Gastroesophageal sphincter (tissue), 4 donors: Measurements from ENCODE around the gene DRC7. TPM values are rescaled to one million over a fixed set of nuclear protein-coding genes. Genes with fewer than 3 reads are reported as not detected.

Source experiments
- ATAC-seq: fragments of 150-250 bp; one replicate; pipeline ENCODE4 v1.9.1; 2016; ENCODE audit warnings: mild to moderate bottlenecking, moderate library complexity
- H3K27ac ChIP-seq, 4 donors: fragments of 200-600 bp; sonication (generic) in 3 of 4; 1 replicate in 3 of 4; 2 replicates in 1 of 4; pipeline ENCODE4 v1.5.1; 2016 to 2019
- H3K27me3 ChIP-seq: fragments of 200-600 bp; sonication (generic); one replicate; pipeline ENCODE4 v1.5.1; 2019
- H3K36me3 ChIP-seq, 2 donors: fragments of 200-600 bp; sonication (generic); one replicate each; pipeline ENCODE4 v1.5.1; 2019; ENCODE audit warnings: control low read depth in 1 of 2
- H3K4me1 ChIP-seq, 3 donors: fragments of 200-600 bp; sonication (generic); 1 replicate in 2 of 3; 2 replicates in 1 of 3; pipeline ENCODE4 v1.5.1; 2016 to 2019; ENCODE audit warnings: control low read depth in 2 of 3
- H3K4me3 ChIP-seq, 2 donors: fragments of 200-600 bp; sonication (generic); one replicate each; pipeline ENCODE4 v1.5.1; 2019; ENCODE audit warnings: mild to moderate bottlenecking in 1 of 2, moderate library complexity in 1 of 2
- H3K9me3 ChIP-seq, 3 donors: fragments of 200-600 bp; sonication (generic); one replicate each; pipeline ENCODE4 v1.5.1; 2017 to 2019; ENCODE audit warnings: control low read depth in 2 of 3
- CTCF ChIP-seq, 4 experiments: fragments of 200-600 bp in 2 of 4; fragments of 450-650 bp in 2 of 4; sonication (generic) in 1 of 4; IDR thresholded peaks; one replicate each; pipeline ENCODE4 v1.5.1; 2017 to 2019; ENCODE audit warnings: antibody characterized with exemption in 4 of 4, mild to moderate bottlenecking in 2 of 4, moderate library complexity in 2 of 4
- EP300 ChIP-seq: sonication (generic); formaldehyde crosslinking; IDR thresholded peaks from one replicate; pipeline ENCODE4 v1.6.1; 2017; ENCODE audit warnings: antibody characterized with exemption, mild to moderate bottlenecking
- POLR2A ChIP-seq, 2 donors: fragments of 450-650 bp; IDR thresholded peaks; one replicate each; pipeline ENCODE4 v1.6.1; 2017; ENCODE audit warnings: antibody characterized with exemption in 2 of 2, mild to moderate bottlenecking in 2 of 2, moderate library complexity in 1 of 2
- POLR2AphosphoS5 ChIP-seq: sonication (generic); formaldehyde crosslinking; IDR thresholded peaks from one replicate; pipeline ENCODE4 v1.6.1; 2017; ENCODE audit warnings: antibody characterized with exemption
- WGBS, 2 donors: methylation state at CpG; one replicate each; pipeline ENCODE4 v1.1.5; 2018; ENCODE audit warnings: low coverage in 1 of 2; 5-methylcytosine and 5-hydroxymethylcytosine counted together
- total RNA-seq, 4 donors: library from RNA; depleted of rRNA; stranded (reverse); fragments of >200 nt; gene quantifications; one replicate each; pipeline ENCODE4 v1.1.0, GENCODE V29; 2016

Gene DRC7
- total RNA-seq, 4 donors from 2014 or later: 0.15 TPM; not detected in 3

- H3K36me3 ChIP-seq: no peaks in the 10 kb centered on the region
- H3K27ac ChIP-seq: no peak overlapping the region
- ATAC-seq: no peak
- H3K4me1 ChIP-seq: no peaks in the 10 kb centered on the region
- WGBS, 2 donors: 74 to 90% methylated on average over 3 to 5 of the region's 8 CpGs
- peaks cover 24% of the 10 kb centered on the region for H3K27me3 ChIP-seq
- H3K4me3 ChIP-seq: no peak overlapping the region
- TF ChIP-seq EP300 (no peak), POLR2AphosphoS5 (no peak), POLR2A (IDR thresholded peaks at IDR 0.05) (no peak), CTCF (IDR thresholded peaks at IDR 0.05) (no peak)
- no peaks in the 10 kb centered on the region for H3K9me3 ChIP-seq
Observed at GRCh38 chr16:57713596-57713995, 19.0 kb downstream of the DRC7 start.

GRCh38 chr16:57714047-57714446, 19.4 kb downstream of the DRC7 start:
- H3K36me3 ChIP-seq: no peaks in the 10 kb centered on the region
- no peaks in the 10 kb centered on the region for H3K4me1 ChIP-seq
- H3K27ac ChIP-seq: no peak overlapping the region
- 80 to 84% methylated on average over 6 of the region's 6 CpGs for WGBS, 2 donors
- no peak for TF ChIP-seq POLR2A (IDR thresholded peaks at IDR 0.05)
- no peak for TF ChIP-seq CTCF (IDR thresholded peaks at IDR 0.05)
- TF ChIP-seq POLR2AphosphoS5: no peak
- TF ChIP-seq EP300: no peak
- peaks cover 24% of the 10 kb centered on the region for H3K27me3 ChIP-seq
- H3K4me3 ChIP-seq: no peak overlapping the region
- no peaks in the 10 kb centered on the region for H3K9me3 ChIP-seq
- no peak for ATAC-seq

- H3K9me3 ChIP-seq: no peaks in the 10 kb centered on the region
- no peak overlapping the region for H3K27ac ChIP-seq
- H3K4me1 ChIP-seq: no peaks in the 10 kb centered on the region
- no peak overlapping the region for H3K4me3 ChIP-seq
- no peaks in the 10 kb centered on the region for H3K36me3 ChIP-seq
- TF ChIP-seq POLR2A (IDR thresholded peaks at IDR 0.05) (no peak), POLR2AphosphoS5 (no peak), CTCF (IDR thresholded peaks at IDR 0.05) (peak in 2 of 4 experiments; percentile 17 to 42), EP300 (no peak)
- 93% methylated on average over 2 of the region's 3 CpGs for WGBS, 2 donors
- H3K27me3 ChIP-seq: peaks cover 29% of the 10 kb centered on the region
- no peak for ATAC-seq
Observed at GRCh38 chr16:57720142-57720575, 25.6 kb downstream of the DRC7 start.

- no peak overlapping the region for H3K4me3 ChIP-seq
- H3K4me1 ChIP-seq: no peaks in the 10 kb centered on the region
- no peak overlapping the region for H3K27ac ChIP-seq
- H3K9me3 ChIP-seq: no peaks in the 10 kb centered on the region
- WGBS, 2 donors: 77% methylated on average over 6 of the region's 17 CpGs; no CpG with 5 or more reads in 1 of the 2 donors
- ATAC-seq: no peak
- peaks cover 24% of the 10 kb centered on the region for H3K27me3 ChIP-seq
- no peak for TF ChIP-seq POLR2AphosphoS5
- no peak for TF ChIP-seq CTCF (IDR thresholded peaks at IDR 0.05)
- no peak for TF ChIP-seq POLR2A (IDR thresholded peaks at IDR 0.05)
- no peak for TF ChIP-seq EP300
- H3K36me3 ChIP-seq: no peaks in the 10 kb centered on the region
Observed at GRCh38 chr16:57721356-57722209, 27.0 kb downstream of the DRC7 start.

DNA sequence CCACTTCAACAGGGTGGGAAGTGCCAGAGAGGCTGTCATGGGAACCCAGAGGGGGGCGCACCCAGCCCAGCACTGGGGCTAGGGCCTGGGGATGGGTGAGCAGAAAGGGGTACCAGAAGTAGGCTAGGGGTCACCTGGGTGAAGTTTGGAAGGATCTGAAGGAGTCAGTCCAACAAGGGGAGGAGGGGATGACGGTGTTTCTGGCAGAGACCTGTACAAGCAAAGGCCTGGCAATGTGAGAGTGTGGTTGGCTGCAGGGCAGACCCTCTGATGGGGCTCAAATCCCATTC, 27.5 kb downstream of the DRC7 start:
- Histone ChIP-seq H3K4me3 (no peak overlapping the region), H3K9me3 (no peaks in the 10 kb centered on the region), H3K27me3 (peaks cover 22% of the 10 kb centered on the region), H3K4me1 (no peaks in the 10 kb centered on the region), H3K36me3 (no peaks in the 10 kb centered on the region), H3K27ac (no peak overlapping the region)
- ATAC-seq: no peak
- WGBS, 2 donors: 75% methylated on average over 1 of the region's 2 CpGs; no CpG with 5 or more reads in 1 of the 2 donors
- TF ChIP-seq POLR2A (IDR thresholded peaks at IDR 0.05): no peak
- TF ChIP-seq EP300: no peak
- no peak for TF ChIP-seq POLR2AphosphoS5
- no peak for TF ChIP-seq CTCF (IDR thresholded peaks at IDR 0.05)
